GM12874 (cell line): ENCODE data around the gene ID4.

Experiments
- TF ChIP-seq, protein P1 (sequence below): IDR thresholded peaks from 2 replicates; pipeline ENCODE4 v1.5.1; 2011; ENCODE audit warnings: low read depth, mild to moderate bottlenecking, control low read depth, low read length, moderate library complexity; ENCODE audit not compliant: insufficient read depth

ID4 gene, protein sequence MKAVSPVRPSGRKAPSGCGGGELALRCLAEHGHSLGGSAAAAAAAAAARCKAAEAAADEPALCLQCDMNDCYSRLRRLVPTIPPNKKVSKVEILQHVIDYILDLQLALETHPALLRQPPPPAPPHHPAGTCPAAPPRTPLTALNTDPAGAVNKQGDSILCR

DNA sequence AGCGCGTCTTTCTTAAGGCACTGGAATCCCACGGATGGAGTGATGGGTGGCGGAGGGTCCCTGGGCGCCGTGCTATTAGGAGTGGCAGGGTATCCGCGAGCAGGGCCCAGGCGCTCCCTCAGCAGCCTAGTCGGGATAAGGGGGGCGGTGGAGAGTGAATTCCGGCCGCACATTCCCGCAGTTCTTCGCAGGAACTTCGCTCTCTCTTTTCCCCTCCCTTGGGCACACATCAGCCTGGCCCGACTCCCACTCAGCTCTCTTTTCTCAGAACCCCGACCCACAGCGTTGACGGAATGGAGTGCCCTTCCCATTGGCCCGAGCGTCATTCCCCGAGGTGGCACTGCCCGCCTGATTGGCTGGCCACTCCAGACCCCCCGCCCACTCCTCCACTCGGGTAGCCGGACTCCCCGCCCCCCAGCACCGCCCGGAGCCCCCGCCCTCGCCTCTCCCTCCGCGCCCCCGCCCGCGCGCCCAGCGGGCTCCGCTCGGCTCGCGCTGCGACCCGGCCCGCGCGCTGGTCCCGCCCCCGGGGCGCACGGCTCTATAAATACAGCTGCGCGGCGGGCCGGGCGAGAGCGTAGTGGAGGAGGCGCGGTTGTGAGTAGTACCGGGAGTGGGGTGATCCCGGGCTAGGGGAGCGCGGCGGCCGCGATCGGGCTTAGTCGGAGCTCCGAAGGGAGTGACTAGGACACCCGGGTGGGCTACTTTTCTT is at the start of gene ID4:
Gene ID4 (plus strand): TSS at position 572 of the 712 bp plus-strand sequence. CDS start 385 bp downstream, outside the sequence.
- TF ChIP-seq, protein P1, sequence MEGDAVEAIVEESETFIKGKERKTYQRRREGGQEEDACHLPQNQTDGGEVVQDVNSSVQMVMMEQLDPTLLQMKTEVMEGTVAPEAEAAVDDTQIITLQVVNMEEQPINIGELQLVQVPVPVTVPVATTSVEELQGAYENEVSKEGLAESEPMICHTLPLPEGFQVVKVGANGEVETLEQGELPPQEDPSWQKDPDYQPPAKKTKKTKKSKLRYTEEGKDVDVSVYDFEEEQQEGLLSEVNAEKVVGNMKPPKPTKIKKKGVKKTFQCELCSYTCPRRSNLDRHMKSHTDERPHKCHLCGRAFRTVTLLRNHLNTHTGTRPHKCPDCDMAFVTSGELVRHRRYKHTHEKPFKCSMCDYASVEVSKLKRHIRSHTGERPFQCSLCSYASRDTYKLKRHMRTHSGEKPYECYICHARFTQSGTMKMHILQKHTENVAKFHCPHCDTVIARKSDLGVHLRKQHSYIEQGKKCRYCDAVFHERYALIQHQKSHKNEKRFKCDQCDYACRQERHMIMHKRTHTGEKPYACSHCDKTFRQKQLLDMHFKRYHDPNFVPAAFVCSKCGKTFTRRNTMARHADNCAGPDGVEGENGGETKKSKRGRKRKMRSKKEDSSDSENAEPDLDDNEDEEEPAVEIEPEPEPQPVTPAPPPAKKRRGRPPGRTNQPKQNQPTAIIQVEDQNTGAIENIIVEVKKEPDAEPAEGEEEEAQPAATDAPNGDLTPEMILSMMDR = no peak

DNA sequence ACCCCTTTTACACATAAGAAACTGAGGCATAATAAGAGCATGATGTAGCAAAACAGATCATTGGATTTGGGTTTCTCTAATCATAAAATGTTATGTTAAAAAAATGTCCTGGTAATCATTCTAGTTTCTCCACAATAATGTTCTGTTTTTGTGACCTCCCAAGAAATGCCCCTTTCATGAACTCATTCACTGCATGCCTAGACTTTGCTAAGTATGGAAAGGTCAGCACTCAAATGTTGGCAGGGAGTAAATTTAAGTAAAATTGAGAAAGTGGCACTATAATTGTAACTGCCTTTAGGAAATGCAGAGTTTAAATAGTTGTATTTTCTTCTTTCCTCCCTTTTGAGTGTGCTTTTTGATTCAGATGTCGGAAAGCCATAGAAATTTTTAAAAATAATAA is 48.5 kb upstream of the ID4 start:
- TF ChIP-seq, protein P1 = no peak

DNA sequence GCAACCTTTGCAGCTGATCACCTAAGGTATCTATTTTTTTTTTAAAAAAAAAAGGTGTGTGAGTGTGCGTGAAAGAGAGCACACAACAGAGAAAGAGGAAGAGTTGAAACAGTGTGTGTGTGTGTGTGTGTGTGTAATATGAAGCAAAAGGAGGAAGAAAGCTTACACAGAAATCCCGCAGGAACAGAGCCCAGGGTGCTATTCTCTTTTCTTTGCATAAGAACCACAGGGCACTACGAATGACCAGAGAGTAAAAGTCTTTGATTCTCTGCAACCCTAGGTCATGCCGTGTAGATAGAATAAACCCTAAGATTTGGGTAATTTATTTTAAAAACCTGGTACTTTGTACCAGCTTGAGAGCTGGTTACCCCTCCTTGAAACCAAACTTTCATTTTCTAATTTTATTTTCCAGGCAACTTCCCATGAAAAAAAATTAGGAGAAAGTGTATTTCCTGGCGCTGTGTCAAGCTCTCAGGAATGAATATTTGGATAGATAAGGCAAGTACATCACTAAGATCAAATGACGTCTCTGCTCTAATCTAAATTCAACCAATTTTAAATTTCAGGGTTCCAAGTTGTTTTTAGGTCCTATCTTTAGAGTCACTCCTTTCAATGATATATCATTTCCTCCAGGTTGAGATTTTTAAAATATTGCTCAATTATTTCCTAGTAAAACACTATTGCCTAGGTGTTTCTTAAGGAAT is 47.9 kb upstream of the ID4 start:
- TF ChIP-seq, protein P1 = no peak

DNA sequence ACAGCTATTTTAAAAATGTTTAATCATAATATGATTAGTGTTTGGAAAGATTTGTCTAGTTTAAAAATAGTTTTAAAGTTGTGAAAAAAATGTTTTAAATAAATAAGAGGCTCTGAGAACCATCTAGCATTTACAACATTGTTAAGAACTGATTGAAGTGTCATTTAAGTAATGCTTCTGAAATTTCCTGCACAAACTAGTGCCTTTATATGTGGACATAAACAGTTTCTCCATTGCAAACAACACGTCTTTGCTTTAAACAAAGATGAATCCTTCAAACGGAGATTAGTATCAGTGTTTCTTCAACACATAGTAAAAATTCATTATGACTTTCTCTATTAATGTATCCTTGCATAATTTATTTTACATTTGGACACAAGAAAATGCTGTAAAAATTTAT is 45.9 kb upstream of the ID4 start:
- TF ChIP-seq, protein P1 = no peak

DNA sequence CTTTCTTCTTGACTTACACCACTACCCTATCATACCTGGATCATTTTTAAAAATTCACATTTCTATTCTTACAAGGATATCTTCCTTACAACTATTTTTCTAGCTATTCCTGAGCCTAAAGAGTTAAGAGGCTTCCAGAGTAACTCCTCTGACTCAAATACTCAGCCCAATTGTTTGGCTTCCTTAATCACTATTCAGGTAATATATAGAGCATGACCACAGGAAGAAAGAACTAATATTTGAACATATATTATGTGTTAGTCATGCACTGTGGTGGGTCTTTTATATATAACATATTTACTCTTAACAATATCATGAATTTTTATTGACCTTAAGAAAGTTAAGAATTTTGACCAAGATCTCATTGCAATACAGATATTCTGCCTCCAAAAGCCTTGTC is 42.0 kb upstream of the ID4 start:
- TF ChIP-seq, protein P1 = no peak

DNA sequence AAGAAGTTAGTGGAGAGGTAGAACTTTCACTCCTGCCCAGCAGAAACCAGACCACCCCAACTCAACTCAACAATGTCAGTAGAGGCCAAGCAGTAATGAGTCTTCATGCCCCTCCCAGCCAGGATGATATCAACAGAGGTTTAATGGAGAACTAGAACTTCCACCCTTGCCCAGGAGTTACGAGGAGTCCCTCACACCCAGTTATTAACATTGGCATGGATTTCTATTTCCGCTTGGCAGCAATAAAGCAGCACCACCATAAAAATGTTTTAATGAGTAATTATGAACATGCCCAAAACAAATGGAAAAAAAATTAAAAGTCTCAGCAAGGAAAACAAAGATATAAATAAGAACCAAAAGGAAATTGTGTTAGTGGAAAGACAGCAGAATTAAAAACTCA is 40.7 kb upstream of the ID4 start:
- TF ChIP-seq, protein P1 = no peak

DNA sequence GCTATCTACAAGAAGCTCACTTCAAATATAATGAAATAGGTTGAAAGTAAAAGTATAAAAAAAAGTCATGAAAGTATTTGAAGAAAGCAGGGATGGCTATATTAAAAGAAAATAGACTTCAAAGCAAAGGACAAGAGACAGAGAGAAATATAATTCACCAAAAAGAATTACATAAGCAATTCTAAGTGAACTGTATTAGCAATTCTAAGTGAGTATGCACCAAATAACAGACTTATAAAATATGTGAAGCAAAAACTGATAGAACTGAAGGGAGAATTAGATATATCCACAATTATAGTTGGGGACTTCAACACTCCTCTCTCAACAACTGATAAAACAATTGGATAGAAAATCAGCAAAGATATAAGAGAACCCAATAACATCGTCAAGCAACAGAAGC is 38.8 kb upstream of the ID4 start:
- TF ChIP-seq, protein P1 = no peak
